ENCODE data around the gene EGLN1.
A peak's percentile ranks its signal among the peaks of the same experiment; 100 is the strongest.
"Not testable (repeated sequence)": the region's sequence is repeated elsewhere in the genome, so short reads cannot be mapped to it uniquely, and the experiment has no call there.

The EGLN1 gene

GRCh38 chr1:231463541-231463940 is 41.5 kb upstream of the EGLN1 start:
- Histone ChIP-seq H2BK15ac (replicated peaks; ENCODE audit: low read depth) (no peak overlapping the region), H3K4me1 (ENCODE audit: control insufficient read depth, low read depth, low read length) (no peaks in the 10 kb centered on the region), H3K4me2 (ENCODE audit: low read length) (no peak overlapping the region), H3K4ac (ENCODE audit: low read depth, low read length) (no peak overlapping the region), H3K4me3 (ENCODE audit: low read length) (no peak overlapping the region), H3K9ac (ENCODE audit: low read length) (no peak overlapping the region), H3K27me3 (ENCODE audit: insufficient read depth, low read length, poor library complexity) (no peaks in the 10 kb centered on the region), H3K18ac (ENCODE audit: low read length) (no peak overlapping the region), H2AK5ac (ENCODE audit: low read length) (no peak overlapping the region), H3K23ac (ENCODE audit: low read length) (no peak overlapping the region), H3K56ac (ENCODE audit: low read length) (no peak overlapping the region), H3K79me1 (ENCODE audit: low read length) (no peaks in the 10 kb centered on the region), H3K36me3 (ENCODE audit: control insufficient read depth, insufficient read depth, low read length) (no peaks in the 10 kb centered on the region), H4K8ac (ENCODE audit: low read depth, low read length) (no peak overlapping the region), H3K27ac (ENCODE audit: low read depth, low read length) (no peak overlapping the region), H3K79me2 (ENCODE audit: control insufficient read depth, insufficient read depth, low read length) (no peaks in the 10 kb centered on the region), H4K5ac (ENCODE audit: low read length) (no peak overlapping the region), H2BK5ac (ENCODE audit: low read length) (no peak overlapping the region), H2BK120ac (ENCODE audit: low read depth, low read length) (no peak overlapping the region)
- WGBS (ENCODE audit: extremely low coverage, insufficient coverage, low lambda C conversion rate) = no CpG with 5 or more reads among the region's 6 CpGs
- DNase-seq = peak; percentile 11

GRCh38 chr1:231460614-231461013 is 38.5 kb upstream of the EGLN1 start:
- Histone ChIP-seq H2AK5ac (ENCODE audit: low read length) (no peak overlapping the region), H2BK120ac (ENCODE audit: low read depth, low read length) (no peak overlapping the region), H3K56ac (ENCODE audit: low read length) (no peak overlapping the region), H3K36me3 (ENCODE audit: control insufficient read depth, insufficient read depth, low read length) (no peaks in the 10 kb centered on the region), H2BK15ac (replicated peaks; ENCODE audit: low read depth) (no peak overlapping the region), H3K9ac (ENCODE audit: low read length) (no peak overlapping the region), H3K79me2 (ENCODE audit: control insufficient read depth, insufficient read depth, low read length) (no peaks in the 10 kb centered on the region), H2BK5ac (ENCODE audit: low read length) (no peak overlapping the region), H3K4me2 (ENCODE audit: low read length) (no peak overlapping the region), H4K5ac (ENCODE audit: low read length) (no peak overlapping the region), H4K8ac (ENCODE audit: low read depth, low read length) (no peak overlapping the region), H3K27me3 (ENCODE audit: insufficient read depth, low read length, poor library complexity) (no peaks in the 10 kb centered on the region), H3K27ac (ENCODE audit: low read depth, low read length) (no peak overlapping the region), H3K4ac (ENCODE audit: low read depth, low read length) (no peak overlapping the region), H3K79me1 (ENCODE audit: low read length) (no peaks in the 10 kb centered on the region), H3K4me1 (ENCODE audit: control insufficient read depth, low read depth, low read length) (no peaks in the 10 kb centered on the region), H3K4me3 (ENCODE audit: low read length) (no peak overlapping the region), H3K18ac (ENCODE audit: low read length) (no peak overlapping the region), H3K23ac (ENCODE audit: low read length) (no peak overlapping the region)
- no CpG with 5 or more reads among the region's 2 CpGs for WGBS (ENCODE audit: extremely low coverage, insufficient coverage, low lambda C conversion rate)
- DNase-seq = no peak

- no CpG with 5 or more reads among the region's 1 CpG for WGBS (ENCODE audit: extremely low coverage, insufficient coverage, low lambda C conversion rate)
- not testable (repeated sequence) for H4K8ac ChIP-seq (ENCODE audit: low read depth, low read length)
Measured at GRCh38 chr1:231459438-231459837, 37.4 kb upstream of the EGLN1 start.

GRCh38 chr1:231457956-231458355 is 35.9 kb upstream of the EGLN1 start:
- not testable (repeated sequence) for H3K27ac ChIP-seq (ENCODE audit: low read depth, low read length); H2BK5ac ChIP-seq (ENCODE audit: low read length); H4K8ac ChIP-seq (ENCODE audit: low read depth, low read length); H3K79me1 ChIP-seq (ENCODE audit: low read length); H3K27me3 ChIP-seq (ENCODE audit: insufficient read depth, low read length, poor library complexity); H3K56ac ChIP-seq (ENCODE audit: low read length); H2AK5ac ChIP-seq (ENCODE audit: low read length); H3K4ac ChIP-seq (ENCODE audit: low read depth, low read length); DNase-seq; H4K5ac ChIP-seq (ENCODE audit: low read length); H3K4me1 ChIP-seq (ENCODE audit: control insufficient read depth, low read depth, low read length); H2BK120ac ChIP-seq (ENCODE audit: low read depth, low read length); H3K18ac ChIP-seq (ENCODE audit: low read length); H2BK15ac ChIP-seq (replicated peaks; ENCODE audit: low read depth); H3K23ac ChIP-seq (ENCODE audit: low read length); H3K36me3 ChIP-seq (ENCODE audit: control insufficient read depth, insufficient read depth, low read length); H3K4me2 ChIP-seq (ENCODE audit: low read length); H3K79me2 ChIP-seq (ENCODE audit: control insufficient read depth, insufficient read depth, low read length); H3K9ac ChIP-seq (ENCODE audit: low read length); H3K4me3 ChIP-seq (ENCODE audit: low read length)

More at GRCh38 chr1:231459438-231459837, 37.4 kb upstream of the EGLN1 start:
- not testable (repeated sequence) for H3K27me3 ChIP-seq (ENCODE audit: insufficient read depth, low read length, poor library complexity); H3K23ac ChIP-seq (ENCODE audit: low read length); H3K4me1 ChIP-seq (ENCODE audit: control insufficient read depth, low read depth, low read length); H2AK5ac ChIP-seq (ENCODE audit: low read length); H3K36me3 ChIP-seq (ENCODE audit: control insufficient read depth, insufficient read depth, low read length); DNase-seq; H2BK120ac ChIP-seq (ENCODE audit: low read depth, low read length); H3K4me2 ChIP-seq (ENCODE audit: low read length); H3K9ac ChIP-seq (ENCODE audit: low read length); H3K4me3 ChIP-seq (ENCODE audit: low read length); H4K5ac ChIP-seq (ENCODE audit: low read length); H2BK15ac ChIP-seq (replicated peaks; ENCODE audit: low read depth); H2BK5ac ChIP-seq (ENCODE audit: low read length); H3K56ac ChIP-seq (ENCODE audit: low read length); H3K27ac ChIP-seq (ENCODE audit: low read depth, low read length); H3K4ac ChIP-seq (ENCODE audit: low read depth, low read length); H3K79me1 ChIP-seq (ENCODE audit: low read length); H3K79me2 ChIP-seq (ENCODE audit: control insufficient read depth, insufficient read depth, low read length); H3K18ac ChIP-seq (ENCODE audit: low read length)

- H3K4me1 ChIP-seq (ENCODE audit: control insufficient read depth, low read depth, low read length); H3K4ac ChIP-seq (ENCODE audit: low read depth, low read length); H2BK5ac ChIP-seq (ENCODE audit: low read length); H3K56ac ChIP-seq (ENCODE audit: low read length); H2AK5ac ChIP-seq (ENCODE audit: low read length); H3K4me2 ChIP-seq (ENCODE audit: low read length); H4K8ac ChIP-seq (ENCODE audit: low read depth, low read length); H3K36me3 ChIP-seq (ENCODE audit: control insufficient read depth, insufficient read depth, low read length); H4K5ac ChIP-seq (ENCODE audit: low read length); H2BK15ac ChIP-seq (replicated peaks; ENCODE audit: low read depth); H3K27ac ChIP-seq (ENCODE audit: low read depth, low read length); H3K9ac ChIP-seq (ENCODE audit: low read length); H3K79me2 ChIP-seq (ENCODE audit: control insufficient read depth, insufficient read depth, low read length); H3K18ac ChIP-seq (ENCODE audit: low read length); H3K27me3 ChIP-seq (ENCODE audit: insufficient read depth, low read length, poor library complexity); H2BK120ac ChIP-seq (ENCODE audit: low read depth, low read length); H3K23ac ChIP-seq (ENCODE audit: low read length); H3K4me3 ChIP-seq (ENCODE audit: low read length); DNase-seq; H3K79me1 ChIP-seq (ENCODE audit: low read length): not testable (repeated sequence)
- WGBS (ENCODE audit: extremely low coverage, insufficient coverage, low lambda C conversion rate) = no CpG with 5 or more reads among the region's 29 CpGs
Measured at GRCh38 chr1:231454133-231454532, 32.0 kb upstream of the EGLN1 start.

GRCh38 chr1:231446138-231446537 is 24.1 kb upstream of the EGLN1 start:
- Histone ChIP-seq H2AK5ac (ENCODE audit: low read length) (no peak overlapping the region), H2BK5ac (ENCODE audit: low read length) (no peak overlapping the region), H4K5ac (ENCODE audit: low read length) (no peak overlapping the region), H3K23ac (ENCODE audit: low read length) (no peak overlapping the region), H3K9ac (ENCODE audit: low read length) (no peak overlapping the region), H3K27me3 (ENCODE audit: insufficient read depth, low read length, poor library complexity) (no peaks in the 10 kb centered on the region), H3K79me1 (ENCODE audit: low read length) (no peaks in the 10 kb centered on the region), H3K79me2 (ENCODE audit: control insufficient read depth, insufficient read depth, low read length) (no peaks in the 10 kb centered on the region), H2BK15ac (replicated peaks; ENCODE audit: low read depth) (no peak overlapping the region), H3K4me3 (ENCODE audit: low read length) (no peak overlapping the region), H3K36me3 (ENCODE audit: control insufficient read depth, insufficient read depth, low read length) (no peaks in the 10 kb centered on the region), H3K4ac (ENCODE audit: low read depth, low read length) (no peak overlapping the region), H3K4me1 (ENCODE audit: control insufficient read depth, low read depth, low read length) (no peaks in the 10 kb centered on the region), H3K56ac (ENCODE audit: low read length) (no peak overlapping the region), H3K18ac (ENCODE audit: low read length) (no peak overlapping the region), H2BK120ac (ENCODE audit: low read depth, low read length) (no peak overlapping the region), H3K27ac (ENCODE audit: low read depth, low read length) (no peak overlapping the region), H4K8ac (ENCODE audit: low read depth, low read length) (no peak overlapping the region), H3K4me2 (ENCODE audit: low read length) (no peak overlapping the region)
- no CpG with 5 or more reads among the region's 5 CpGs for WGBS (ENCODE audit: extremely low coverage, insufficient coverage, low lambda C conversion rate)
- no peak for DNase-seq

Data from mesendoderm (in vitro differentiated cells).